GM19023 (cell line): ENCODE data around the gene MFAP2.
"Not testable (repeated sequence)": the region's sequence is repeated elsewhere in the genome, so short reads cannot be mapped to it uniquely, and the experiment has no call there.

Experiments used
- ATAC-seq: cut with Tn5 transposase; IDR thresholded peaks from one replicate; pipeline ENCODE4 v1.9.1; 2021; ENCODE audit warnings: mild to moderate bottlenecking, moderate library complexity; ENCODE audit not compliant: unreplicated experiment

Gene MFAP2

GRCh38 chr1:16965486-16966067, 14.8 kb downstream of the MFAP2 start:
- ATAC-seq = no peak

- not testable (repeated sequence) for ATAC-seq
These were observed 16.3 kb downstream of the MFAP2 start for GRCh38 chr1:16964169-16964568.

GRCh38 chr1:16961297-16962133, 18.9 kb downstream of the MFAP2 start:
- ATAC-seq = no peak

GRCh38 chr1:16960560-16961296, 19.7 kb downstream of the MFAP2 start:
- ATAC-seq = peak; percentile 55

GRCh38 chr1:16958475-16958874, 21.9 kb downstream of the MFAP2 start:
- ATAC-seq = no peak

GRCh38 chr1:16957731-16958130, 22.7 kb downstream of the MFAP2 start:
- no peak for ATAC-seq

- ATAC-seq = no peak
These were observed 23.6 kb downstream of the MFAP2 start for GRCh38 chr1:16956775-16957174.

GRCh38 chr1:16955186-16955585, 25.2 kb downstream of the MFAP2 start:
- no peak for ATAC-seq

- no peak for ATAC-seq
These were observed 25.8 kb downstream of the MFAP2 start for GRCh38 chr1:16954579-16954978.

- ATAC-seq = not testable (repeated sequence)
These were observed 28.0 kb downstream of the MFAP2 start for GRCh38 chr1:16952376-16952775.

GRCh38 chr1:16949026-16949425, 31.4 kb downstream of the MFAP2 start:
- ATAC-seq = not testable (repeated sequence)

- not testable (repeated sequence) for ATAC-seq
These were observed 32.0 kb downstream of the MFAP2 start for GRCh38 chr1:16948282-16948891.

- ATAC-seq = no peak
These were observed 33.8 kb downstream of the MFAP2 start for GRCh38 chr1:16946646-16947045.

- ATAC-seq = not testable (repeated sequence)
These were observed 34.2 kb downstream of the MFAP2 start for GRCh38 chr1:16946185-16946584.

- ATAC-seq = not testable (repeated sequence)
These were observed 34.9 kb downstream of the MFAP2 start for GRCh38 chr1:16945512-16945911.

- no peak for ATAC-seq
These were observed 36.4 kb downstream of the MFAP2 start for GRCh38 chr1:16944038-16944437.

- not testable (repeated sequence) for ATAC-seq
These were observed 40.8 kb downstream of the MFAP2 start for GRCh38 chr1:16939386-16940180.

- no peak for ATAC-seq
These were observed 41.8 kb downstream of the MFAP2 start for GRCh38 chr1:16938351-16939321.

- ATAC-seq = not testable (repeated sequence)
These were observed 43.8 kb downstream of the MFAP2 start for GRCh38 chr1:16936580-16936979.
